DMS 273 treated with DMSO at 0.1 percent for 48 hours (cell line): ENCODE results near the gene AMER2.

ENCODE experiments used
- DNase-seq: peaks from one replicate; lab custom pipeline; 2025; lab: John Stamatoyannopoulos, UW

AMER2 gene

GRCh38 chr13:25171517-25172302 is at the start of gene AMER2:
AMER2 (minus strand) TSS chr13:25172288; CDS start chr13:25171619, 669 bp downstream.
- DNase-seq = no peak

GRCh38 chr13:25218019-25218418 is 45.9 kb upstream of the AMER2 start:
- DNase-seq = no peak

- DNase-seq = no peak
These were observed 45.2 kb upstream of the AMER2 start for GRCh38 chr13:25217023-25217885.

- no peak for DNase-seq
These were observed 43.1 kb upstream of the AMER2 start for GRCh38 chr13:25215253-25215575.

GRCh38 chr13:25214491-25215252 is 42.6 kb upstream of the AMER2 start:
- no peak for DNase-seq

GRCh38 chr13:25213715-25214114 is 41.6 kb upstream of the AMER2 start:
- no peak for DNase-seq

- DNase-seq = no peak
These were observed 38.9 kb upstream of the AMER2 start for GRCh38 chr13:25210842-25211569.

- no peak for DNase-seq
These were observed 35.3 kb upstream of the AMER2 start for GRCh38 chr13:25207291-25207810.

- no peak for DNase-seq
These were observed 32.8 kb upstream of the AMER2 start for GRCh38 chr13:25204863-25205262.

- DNase-seq = no peak
These were observed 31.1 kb upstream of the AMER2 start for GRCh38 chr13:25203127-25203740.

- no peak for DNase-seq
These were observed 28.7 kb upstream of the AMER2 start for GRCh38 chr13:25200783-25201182.

GRCh38 chr13:25198647-25199046 is 26.6 kb upstream of the AMER2 start:
- DNase-seq = no peak

GRCh38 chr13:25196971-25197370 is 24.9 kb upstream of the AMER2 start:
- no peak for DNase-seq

- DNase-seq = no peak
These were observed 20.8 kb upstream of the AMER2 start for GRCh38 chr13:25192936-25193335.

GRCh38 chr13:25192489-25192888 is 20.4 kb upstream of the AMER2 start:
- no peak for DNase-seq

- DNase-seq = no peak
These were observed 20.0 kb upstream of the AMER2 start for GRCh38 chr13:25192052-25192451.

- DNase-seq = no peak
These were observed 18.7 kb upstream of the AMER2 start for GRCh38 chr13:25190771-25191170.

GRCh38 chr13:25190256-25190655 is 18.2 kb upstream of the AMER2 start:
- DNase-seq = no peak

- DNase-seq = no peak
These were observed 15.5 kb upstream of the AMER2 start for GRCh38 chr13:25187596-25187995.

- no peak for DNase-seq
These were observed 14.1 kb upstream of the AMER2 start for GRCh38 chr13:25186187-25186586.

- no peak for DNase-seq
These were observed 9.5 kb upstream of the AMER2 start for GRCh38 chr13:25181597-25181996.
